Esophagus (tissue), 2 donors: Measurements from ENCODE around the gene GRK6. TPM values are rescaled to one million over a fixed set of nuclear protein-coding genes. Genes with fewer than 3 reads are reported as not detected.

Experiments
- H3K27ac ChIP-seq, 2 donors: one replicate each; pipeline ENCODE4 v1.5.1; 2013; ENCODE audit warnings: low read depth in 2 of 2, mild to moderate bottlenecking in 2 of 2, inconsistent platforms in 1 of 2, low read length in 1 of 2, moderate library complexity in 1 of 2
- H3K27me3 ChIP-seq, 2 donors: one replicate each; pipeline ENCODE4 v1.6.1; 2013; ENCODE audit warnings: low read length in 2 of 2, control low read depth in 1 of 2, mild to moderate bottlenecking in 1 of 2; ENCODE audit not compliant: insufficient read depth in 2 of 2, control insufficient read depth in 1 of 2
- H3K36me3 ChIP-seq, 2 donors: one replicate each; pipeline ENCODE4 v1.6.1; 2013; ENCODE audit warnings: low read length in 1 of 2; ENCODE audit not compliant: control insufficient read depth in 2 of 2, insufficient read depth in 2 of 2
- H3K4me1 ChIP-seq, 2 donors: one replicate each; pipeline ENCODE4 v1.6.1; 2013; ENCODE audit warnings: low read length in 1 of 2; ENCODE audit not compliant: control insufficient read depth in 2 of 2, insufficient read depth in 2 of 2
- H3K4me3 ChIP-seq, 2 donors: one replicate each; pipeline ENCODE4 v1.5.1; 2013; ENCODE audit warnings: low read length in 2 of 2, mild to moderate bottlenecking in 2 of 2, low read depth in 1 of 2, moderate library complexity in 1 of 2
- H3K9me3 ChIP-seq, 2 donors: one replicate each; pipeline ENCODE4 v1.6.1; 2013; ENCODE audit warnings: mild to moderate bottlenecking in 2 of 2, low read depth in 1 of 2, low read length in 1 of 2, moderate library complexity in 1 of 2; ENCODE audit not compliant: control insufficient read depth in 2 of 2, insufficient read depth in 1 of 2
- WGBS, 2 donors: extraction: QIAGEN DNeasy Blood & Tissue Kit; methylation state at CpG; one replicate each; pipeline ENCODE4 v1.1.7; 2013; 5-methylcytosine and 5-hydroxymethylcytosine counted together
- polyA plus RNA-seq, 2 donors: library from polyadenylated mRNA; stranded (reverse); fragments of 200-250 nt; gene quantifications; one replicate each; pipeline ENCODE4 v1.2.3, GENCODE V29; 2013
- donor health status: healthy with polysubstance abuse.
- donor health status: Bipolar disorder and iron deficiency.

The GRK6 gene
- polyA plus RNA-seq, 2 donors: 10.4 to 19.8 TPM

GRCh38 chr5:177491429-177491945, 65.0 kb downstream of the GRK6 start:
- H3K4me1 ChIP-seq: peaks cover 3 to 7% of the 10 kb centered on the region in 2 donors
- no peaks in the 10 kb centered on the region for H3K27me3 ChIP-seq
- WGBS, 2 donors: 70 to 72% methylated on average over 22 to 43 of the region's 43 CpGs
- H3K4me3 ChIP-seq: no peak overlapping the region
- no peaks in the 10 kb centered on the region for H3K9me3 ChIP-seq
- peak overlapping the region in 1 of 2 donors; percentile 47 for H3K27ac ChIP-seq
- H3K36me3 ChIP-seq: peaks cover 3 to 38% of the 10 kb centered on the region in 2 donors

GRCh38 chr5:177491983-177492746, 65.7 kb downstream of the GRK6 start:
- Histone ChIP-seq H3K27ac (peak overlapping the region in 1 of 2 donors; percentile 84), H3K36me3 (peaks cover 3 to 36% of the 10 kb centered on the region in 2 donors), H3K9me3 (no peaks in the 10 kb centered on the region), H3K4me3 (no peak overlapping the region), H3K27me3 (no peaks in the 10 kb centered on the region), H3K4me1 (peaks cover 3 to 9% of the 10 kb centered on the region in 2 donors)
- WGBS, 2 donors: 85 to 88% methylated on average over 51 to 54 of the region's 54 CpGs

Other genes with a start within 250 kb of the GRK6 start
- 10 to 100 TPM; 60.0 to 80.2 TPM for gene RAB24, start 123.0 kb upstream of the GRK6 start, polyA plus RNA-seq
- gene PRELID1, start 122.9 kb upstream of the GRK6 start, polyA plus RNA-seq: 100 to 1,000 TPM; 120 to 135 TPM
- gene MXD3, start 114.8 kb upstream of the GRK6 start, polyA plus RNA-seq: 10 to 100 TPM; 14.4 to 32.3 TPM
- 100 to 1,000 TPM in 1 of 2 donors, 10 to 100 TPM in 1; 84.0 to 190 TPM for gene LMAN2, start 75.0 kb upstream of the GRK6 start, polyA plus RNA-seq
- 10 to 100 TPM; 49.7 to 74.5 TPM for gene RGS14, start 68.8 kb upstream of the GRK6 start, polyA plus RNA-seq
- gene SLC34A1, start 42.2 kb upstream of the GRK6 start, polyA plus RNA-seq: under 1 TPM; 0.13 to 0.49 TPM
- gene PFN3, start 26.0 kb upstream of the GRK6 start, polyA plus RNA-seq: under 1 TPM in 1 of 2 donors, not detected in 1; 0.21 TPM
- gene F12, start 17.1 kb upstream of the GRK6 start, polyA plus RNA-seq: 10 to 100 TPM; 18.1 to 33.5 TPM
- gene PRR7, start 20.1 kb downstream of the GRK6 start, polyA plus RNA-seq: 1 to 10 TPM; 2.0 to 4.9 TPM
- gene DBN1, start 47.0 kb downstream of the GRK6 start, polyA plus RNA-seq: 10 to 100 TPM; 18.2 to 24.7 TPM
- 100 to 1,000 TPM in 1 of 2 donors, 10 to 100 TPM in 1; 65.4 to 102 TPM for gene PDLIM7, start 70.9 kb downstream of the GRK6 start, polyA plus RNA-seq
- 1 to 10 TPM; 2.4 to 5.1 TPM for gene DOK3, start 83.2 kb downstream of the GRK6 start, polyA plus RNA-seq
- gene DDX41, start 90.3 kb downstream of the GRK6 start, polyA plus RNA-seq: 10 to 100 TPM; 57.0 to 73.8 TPM
- gene FAM193B, start 127.9 kb downstream of the GRK6 start, polyA plus RNA-seq: 100 to 1,000 TPM in 1 of 2 donors, 10 to 100 TPM in 1; 42.2 to 141 TPM
- gene TMED9, start 165.5 kb downstream of the GRK6 start, polyA plus RNA-seq: 100 to 1,000 TPM in 1 of 2 donors, 10 to 100 TPM in 1; 72.8 to 146 TPM
- gene B4GALT7, start 173.5 kb downstream of the GRK6 start, polyA plus RNA-seq: 10 to 100 TPM; 12.7 to 16.7 TPM